CD4-positive, alpha-beta T cell treated with Interleukin-17A for 1 hour (primary cell): ENCODE results near the gene MYADM.
A peak's percentile ranks its signal among the peaks of the same experiment; 100 is the strongest.

Experiments
- DNase-seq: peaks from one replicate; pipeline ENCODE4 v3.0.0-alpha.2; 2020

Gene MYADM

GRCh38 chr19:53892301-53892980, 24.8 kb downstream of the MYADM start:
- DNase-seq = no peak

- no peak for DNase-seq
These were observed 25.3 kb downstream of the MYADM start for GRCh38 chr19:53892981-53893325.

- DNase-seq = no peak
These were observed 27.0 kb downstream of the MYADM start for GRCh38 chr19:53894707-53895106.

GRCh38 chr19:53896682-53897081, 29.0 kb downstream of the MYADM start:
- DNase-seq = no peak

- DNase-seq = no peak
These were observed 29.8 kb downstream of the MYADM start for GRCh38 chr19:53897459-53897858.

GRCh38 chr19:53898166-53898565, 30.5 kb downstream of the MYADM start:
- DNase-seq = no peak

GRCh38 chr19:53898636-53899341, 31.1 kb downstream of the MYADM start:
- DNase-seq = no peak

- DNase-seq = no peak
These were observed 32.6 kb downstream of the MYADM start for GRCh38 chr19:53900191-53900860.

- peak; percentile 52 for DNase-seq
These were observed 35.5 kb downstream of the MYADM start for GRCh38 chr19:53903055-53903680.

GRCh38 chr19:53904909-53905308, 37.2 kb downstream of the MYADM start:
- no peak for DNase-seq

- no peak for DNase-seq
These were observed 38.1 kb downstream of the MYADM start for GRCh38 chr19:53905787-53906186.

- peak; percentile 68 for DNase-seq
These were observed 38.8 kb downstream of the MYADM start for GRCh38 chr19:53906211-53907192.

- no peak for DNase-seq
These were observed 39.5 kb downstream of the MYADM start for GRCh38 chr19:53907193-53907581.

- DNase-seq = no peak
These were observed 40.0 kb downstream of the MYADM start for GRCh38 chr19:53907690-53908089.

- DNase-seq = peak; percentile 51
These were observed 40.6 kb downstream of the MYADM start for GRCh38 chr19:53908106-53908934.

GRCh38 chr19:53908935-53909415, 41.3 kb downstream of the MYADM start, which contains the start of gene CACNG7:
TSS of gene CACNG7 (plus strand) at chr19:53909278. CDS start at chr19:53912832, 3,554 bp downstream.
- DNase-seq = no peak

- DNase-seq = no peak
These were observed 41.9 kb downstream of the MYADM start for GRCh38 chr19:53909471-53910169.

- no peak for DNase-seq
These were observed 42.5 kb downstream of the MYADM start for GRCh38 chr19:53910170-53910518.

GRCh38 chr19:53912653-53913052, 45.0 kb downstream of the MYADM start:
- DNase-seq = no peak

- no peak for DNase-seq
These were observed 47.3 kb downstream of the MYADM start for GRCh38 chr19:53915000-53915399.

GRCh38 chr19:53916004-53916403, 48.3 kb downstream of the MYADM start:
- DNase-seq = no peak
